Inferior parietal cortex (tissue), 1 donor: ENCODE measurements around the gene USP12.
"Not testable (repeated sequence)": the region's sequence is repeated elsewhere in the genome, so short reads cannot be mapped to it uniquely, and the experiment has no call there.

ENCODE experiments used
- DNase-seq: peaks from one replicate; pipeline ENCODE4 v3.0.0-alpha.2; 2016; ENCODE audit errors: extremely low spot score

The USP12 gene

DNA sequence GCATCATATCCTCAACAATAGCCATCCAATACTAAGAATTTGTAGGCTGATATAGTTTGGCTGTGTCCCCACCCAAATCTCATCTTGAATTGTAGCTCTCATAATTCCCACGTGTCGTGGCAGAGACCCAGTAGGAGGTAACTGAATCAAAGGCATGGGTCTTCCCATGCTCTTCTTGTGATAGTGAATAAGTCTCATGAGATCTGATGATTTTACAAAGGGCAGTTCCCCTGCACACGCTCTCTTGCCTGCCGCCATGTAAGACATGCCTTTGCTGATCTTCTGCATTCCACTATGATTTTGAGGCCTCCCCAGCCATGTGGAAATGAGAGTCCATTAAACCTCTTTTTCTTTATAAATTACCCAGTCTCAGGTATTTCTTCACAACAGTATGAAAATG lies 48.2 kb downstream of the USP12 start:
- DNase-seq = not testable (repeated sequence)

GRCh38 chr13:27122036-27122435 lies 49.6 kb downstream of the USP12 start:
- DNase-seq = no peak

- no peak for DNase-seq
Observed at GRCh38 chr13:27120811-27121210, 50.8 kb downstream of the USP12 start.

GRCh38 chr13:27120011-27120410 lies 51.6 kb downstream of the USP12 start:
- no peak for DNase-seq

DNA sequence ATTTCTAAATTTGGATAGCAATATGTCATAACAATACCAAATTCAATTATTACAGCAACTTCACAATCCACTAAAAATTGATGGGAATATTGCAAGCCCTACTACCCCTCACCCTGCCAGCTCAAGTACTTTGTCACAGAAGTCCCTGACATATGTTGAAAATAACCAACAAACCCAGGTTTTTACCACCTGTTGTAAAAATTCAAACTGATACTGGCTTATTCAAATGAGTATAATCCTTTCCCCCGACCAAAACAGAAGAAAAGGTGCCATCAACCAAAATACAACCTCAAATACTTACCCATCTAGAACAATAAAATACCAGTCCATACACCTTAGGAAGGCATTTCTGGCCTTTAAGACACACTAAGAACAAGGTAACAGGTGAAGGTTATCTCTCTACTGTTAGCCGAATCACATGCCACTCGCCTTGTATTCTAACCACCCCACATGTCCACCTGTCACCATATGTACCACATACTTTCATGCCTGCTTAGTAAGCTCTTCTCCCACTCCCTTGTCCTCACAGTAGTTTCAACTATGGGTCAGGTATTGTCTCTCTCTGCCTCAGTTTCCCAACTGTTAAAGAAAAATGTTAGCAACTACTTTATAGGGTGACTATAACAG lies 53.1 kb downstream of the USP12 start:
- DNase-seq = no peak

GRCh38 chr13:27117952-27118351 lies 53.7 kb downstream of the USP12 start:
- no peak for DNase-seq

DNA sequence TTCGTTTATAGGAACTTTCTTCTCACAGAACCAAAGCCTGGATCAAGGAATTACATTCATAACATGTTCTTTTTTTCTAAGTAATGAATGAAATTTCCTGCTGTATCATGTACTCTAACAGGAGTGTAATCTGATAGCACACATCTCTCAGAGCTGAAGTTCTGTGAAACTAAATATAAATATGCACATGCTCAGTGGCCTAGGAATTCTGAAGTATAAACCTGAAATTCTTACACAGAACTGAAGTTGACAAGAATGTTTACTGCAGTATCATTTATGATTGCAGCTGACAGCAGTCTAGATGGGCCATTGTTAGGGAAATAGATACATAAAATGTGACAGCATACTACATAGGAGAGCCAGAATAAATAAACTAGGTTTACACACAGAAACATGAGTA lies 54.5 kb downstream of the USP12 start:
- DNase-seq = no peak

- DNase-seq = no peak
Observed at GRCh38 chr13:27113436-27113835, 58.2 kb downstream of the USP12 start.

DNA sequence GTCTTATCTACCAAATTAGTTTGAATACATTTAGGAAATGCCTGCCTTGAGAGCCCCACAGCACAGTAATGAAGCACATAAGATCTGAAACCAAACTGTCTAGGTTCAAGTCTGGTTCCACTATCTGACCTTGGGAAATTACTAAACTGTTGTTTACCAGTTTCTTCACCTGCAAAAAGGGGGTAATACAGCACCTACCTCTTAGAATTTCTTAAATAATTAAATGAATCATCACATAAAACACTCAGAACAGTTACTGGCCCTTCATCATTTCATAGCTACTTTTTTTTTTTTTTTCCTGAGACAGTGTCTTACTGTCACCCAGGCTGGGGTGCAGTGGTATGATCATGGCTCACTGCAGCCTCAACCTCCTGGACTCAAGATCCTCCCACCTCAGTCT lies 59.6 kb downstream of the USP12 start:
- DNase-seq = no peak

- DNase-seq = no peak
Observed at GRCh38 chr13:27110056-27110746, 61.4 kb downstream of the USP12 start.

- DNase-seq = no peak
Observed at GRCh38 chr13:27106144-27106543, 65.5 kb downstream of the USP12 start.

DNA sequence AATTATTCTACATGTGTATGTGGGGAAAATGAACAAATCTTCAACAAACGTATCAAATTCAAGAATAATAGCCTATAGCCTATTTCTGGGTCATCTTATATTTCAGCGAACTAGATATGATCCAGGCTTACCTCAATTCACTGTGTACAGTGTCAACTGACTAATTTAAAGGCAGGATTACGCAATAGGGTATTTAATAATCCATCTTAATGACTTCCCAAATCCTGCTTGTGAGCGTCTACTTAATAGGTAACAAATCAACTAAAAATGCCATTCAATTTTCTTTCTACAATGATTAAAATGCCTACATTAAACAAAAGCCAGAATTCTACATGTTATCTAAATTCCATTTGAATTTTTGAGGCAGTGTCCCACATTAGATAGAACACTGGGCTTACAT lies 67.0 kb downstream of the USP12 start:
- DNase-seq = no peak

DNA sequence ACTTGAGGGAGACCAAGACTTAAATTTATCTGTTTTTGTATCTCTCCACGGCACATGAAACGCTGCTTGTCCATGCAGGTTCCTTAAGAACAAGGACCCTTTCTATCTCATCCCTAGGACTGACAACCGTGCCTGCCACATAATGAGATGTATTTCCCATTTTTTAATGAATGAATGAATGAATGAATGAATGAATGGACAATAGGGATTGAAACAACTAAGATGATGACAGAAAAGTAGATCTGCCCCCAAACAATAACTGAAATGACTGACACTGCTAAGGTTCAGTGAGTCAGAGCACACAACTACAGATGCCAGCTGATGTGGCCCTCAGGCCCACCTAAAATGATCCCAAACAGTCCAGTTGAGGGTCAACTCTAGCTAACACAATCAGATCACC lies 69.8 kb downstream of the USP12 start:
- DNase-seq = no peak

DNA sequence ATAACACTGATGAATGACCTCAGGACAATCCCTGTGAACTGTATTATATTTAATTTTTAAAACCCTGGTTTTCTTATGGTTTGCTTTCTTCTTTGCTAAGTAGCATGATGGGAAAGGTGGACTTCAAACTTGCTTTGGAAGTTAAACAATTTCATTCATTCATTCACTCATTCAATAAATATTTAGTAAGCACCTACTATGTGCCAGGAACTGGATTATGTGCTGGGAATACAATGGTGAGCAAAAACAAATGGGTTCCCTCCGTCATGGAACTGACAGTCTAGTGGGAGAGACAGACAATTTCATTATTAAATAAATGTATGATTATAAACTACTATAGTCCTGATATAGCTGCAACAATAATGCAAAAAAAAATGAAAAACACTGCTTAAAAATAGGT lies 70.3 kb downstream of the USP12 start:
- DNase-seq = no peak

DNA sequence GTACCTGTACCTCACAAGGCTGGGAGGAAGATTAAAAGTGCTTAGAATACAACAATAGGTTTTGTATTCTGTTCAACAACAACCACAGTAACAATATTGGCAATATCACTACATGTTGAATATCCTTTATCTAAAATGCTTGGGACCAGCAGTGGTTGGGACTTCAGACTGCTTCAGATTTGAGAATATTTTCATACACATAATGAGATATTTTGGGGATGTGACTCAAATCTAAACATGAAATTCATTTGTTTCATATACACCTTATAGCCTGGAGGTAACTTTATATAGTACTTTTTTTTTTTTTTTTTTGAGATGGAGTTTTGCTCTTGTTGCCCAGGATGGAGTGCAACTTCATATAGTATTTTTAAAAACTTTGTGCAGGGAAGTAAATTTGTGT lies 73.9 kb downstream of the USP12 start:
- DNase-seq = no peak

DNA sequence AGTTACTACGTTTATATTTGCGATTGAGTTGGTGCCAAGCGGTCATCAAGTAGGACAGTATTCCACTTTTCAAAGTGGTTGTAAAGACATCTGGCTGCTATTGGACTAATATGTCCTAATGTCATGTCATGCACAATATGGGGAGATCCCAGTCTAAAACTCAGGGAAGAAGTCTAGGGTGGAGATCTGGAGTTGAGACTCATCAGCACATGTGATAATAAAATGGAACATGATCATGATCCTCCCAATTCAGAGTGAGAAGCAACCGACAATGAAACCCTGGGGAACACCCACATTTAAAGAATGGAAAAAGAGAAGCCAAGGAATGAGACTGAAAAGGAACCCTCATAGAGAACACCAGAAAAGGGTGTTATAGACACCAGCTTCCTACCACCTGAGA lies 80.2 kb downstream of the USP12 start:
- DNase-seq = no peak

- no peak for DNase-seq
Observed at GRCh38 chr13:27088619-27089018, 83.0 kb downstream of the USP12 start.

DNA sequence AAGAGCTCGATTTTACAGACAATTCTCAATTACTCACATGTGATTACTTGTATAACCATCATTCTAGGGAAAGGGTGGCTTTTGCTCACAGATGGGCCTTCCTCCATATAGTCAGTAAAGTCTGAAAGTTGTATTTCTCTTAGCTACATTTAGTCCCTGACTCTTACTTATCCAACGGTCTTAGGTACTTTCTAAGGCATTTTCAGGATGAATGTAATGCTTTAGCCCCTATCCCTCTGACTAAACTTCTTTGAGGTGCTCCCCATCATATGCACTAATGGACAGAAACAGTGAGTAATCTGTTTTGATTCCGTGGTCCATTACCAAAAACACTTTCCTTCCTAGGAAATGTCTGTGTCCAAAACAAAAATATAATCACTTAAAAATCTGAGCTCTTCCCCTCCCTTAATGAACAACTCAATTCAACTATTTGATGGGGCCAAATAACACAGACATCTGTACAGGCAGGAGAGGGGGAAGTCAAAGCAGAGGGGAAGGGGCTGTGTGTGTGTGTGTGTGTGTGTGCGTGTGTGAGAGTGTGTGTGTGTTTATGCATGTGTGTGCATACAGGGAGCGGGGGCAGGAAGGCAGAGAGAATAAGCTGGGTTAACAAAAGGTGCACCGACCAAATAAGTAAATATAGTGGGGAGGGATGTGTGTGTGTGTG lies 84.9 kb downstream of the USP12 start:
- no peak for DNase-seq

DNA sequence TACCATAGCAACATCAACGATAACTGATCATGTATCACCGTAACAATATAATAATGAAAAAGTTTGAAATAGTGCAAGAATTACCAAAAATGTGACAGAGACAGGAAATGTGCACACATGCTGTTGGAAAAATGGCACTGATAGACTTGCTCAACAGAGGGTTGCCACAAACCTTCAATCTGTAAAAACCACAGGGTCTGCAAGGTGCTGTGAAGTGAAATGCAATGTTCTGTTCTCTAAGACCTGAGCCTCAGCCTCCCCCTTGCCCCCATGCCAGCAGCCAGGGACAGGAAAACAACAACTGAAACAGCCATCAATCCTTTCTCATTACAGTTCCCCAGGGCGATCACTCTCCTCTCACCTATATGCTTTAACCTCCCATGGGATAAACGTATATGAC lies 88.4 kb downstream of the USP12 start:
- no peak for DNase-seq

DNA sequence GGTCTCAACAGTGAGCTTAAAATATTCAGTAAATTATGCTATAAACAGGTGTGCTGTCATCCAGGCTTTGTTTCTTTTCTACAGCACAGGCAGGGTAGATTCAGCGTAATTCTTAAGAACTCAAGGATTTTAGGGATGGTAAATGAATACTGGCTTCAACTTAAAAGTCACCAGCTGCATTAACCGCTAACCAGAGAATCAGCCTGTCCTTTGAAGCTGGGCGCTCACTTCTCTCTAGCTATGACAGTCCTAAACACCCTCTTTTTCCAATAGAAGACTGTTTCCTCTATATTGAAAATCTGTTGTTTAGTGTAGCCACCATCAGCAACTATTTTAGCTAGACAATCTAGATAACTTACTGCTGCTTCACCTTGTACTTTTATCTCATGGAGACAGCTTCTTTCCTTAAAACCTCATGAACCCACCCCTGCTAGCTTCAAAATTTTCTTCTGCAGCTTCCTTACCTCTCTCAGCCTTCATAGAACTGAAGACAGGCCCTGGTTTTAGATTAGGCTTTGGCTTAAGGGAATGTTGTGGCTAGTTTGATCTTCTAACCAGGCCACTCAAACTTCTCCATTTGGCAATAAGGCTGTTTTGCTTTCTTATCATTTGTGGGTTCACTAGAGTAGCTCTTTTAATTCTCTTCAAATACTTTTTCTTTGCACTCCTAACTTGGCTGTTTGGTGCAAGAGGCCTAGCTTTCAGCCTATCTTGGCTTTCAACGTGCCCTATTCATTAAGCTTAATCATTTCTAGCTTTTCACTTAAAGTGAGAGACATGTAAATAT lies 89.5 kb downstream of the USP12 start:
- no peak for DNase-seq

DNA sequence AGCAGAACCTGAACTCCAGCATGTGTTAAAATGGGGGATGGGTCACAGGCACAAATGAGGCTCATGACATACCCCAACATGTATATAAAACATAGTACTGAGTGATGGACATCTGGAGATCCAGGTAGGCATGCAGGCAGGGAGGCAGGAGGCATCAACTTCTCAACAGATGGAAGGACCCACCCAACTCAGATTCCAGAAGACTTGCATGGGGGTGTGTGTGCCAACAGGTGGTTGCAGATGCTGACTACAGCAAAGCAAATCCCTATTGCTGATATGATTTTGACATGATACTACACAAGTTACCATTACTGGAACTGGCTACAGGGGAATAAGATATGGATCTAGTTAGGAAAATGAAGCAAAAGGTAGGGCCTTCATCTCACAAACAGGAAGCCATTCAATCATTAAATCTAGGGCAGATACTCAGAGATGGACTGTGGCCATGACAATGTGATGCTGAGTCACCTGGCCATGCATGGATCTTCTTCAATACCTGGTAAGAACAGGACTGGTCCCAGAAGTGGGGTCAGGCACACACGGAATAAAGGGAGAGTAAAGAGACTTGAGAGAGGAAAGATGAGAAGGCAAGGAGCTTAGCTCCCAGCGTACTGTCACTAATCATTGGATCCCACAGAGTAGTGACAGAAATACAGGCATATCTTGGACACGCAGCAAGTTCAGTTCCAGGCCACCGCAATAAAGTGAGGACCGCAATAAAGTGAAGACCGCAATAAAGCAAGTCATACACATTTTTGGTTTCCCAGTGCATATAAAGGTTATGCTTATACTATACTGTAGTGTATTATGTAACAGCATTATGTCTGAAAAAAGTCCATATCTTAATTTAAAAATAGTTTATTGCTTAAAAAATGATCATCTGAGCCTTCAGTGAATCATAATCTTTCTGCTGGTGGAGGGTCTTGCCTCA lies 91.3 kb downstream of the USP12 start:
- no peak for DNase-seq
